Airway epithelial cell (primary cell): ENCODE results near the gene IPO5. TPM values are rescaled to one million over a fixed set of nuclear protein-coding genes. Genes with fewer than 3 reads are reported as not detected.

Experiments used
- total RNA-seq: library from RNA; depleted of rRNA; stranded (reverse); fragments of >200 nt; gene quantifications from 2 replicates; pipeline ENCODE4 v1.2.3, GENCODE V29; 2015

The IPO5 gene
- total RNA-seq: 77.3 and 116 TPM in 2 replicates

GRCh38 chr13:97953376-97953970 is at the start of gene IPO5:
TSS of gene IPO5 (plus strand) at chr13:97953675. CDS start at chr13:97976697, 23,022 bp downstream.

Other genes starting within 250 kb of the IPO5 start
- 23.0 and 26.6 TPM in 2 replicates for gene FARP1, start 189.4 kb downstream of the IPO5 start, total RNA-seq
- gene RNF113B, start 223.6 kb downstream of the IPO5 start, total RNA-seq: not detected in 2 replicates